Panc1 (cell line): ENCODE measurements around the gene TTC9B. TPM values are rescaled to one million over a fixed set of nuclear protein-coding genes. Genes with fewer than 3 reads are reported as not detected.

Experiments used
- ATAC-seq: fragments of 200-7000 bp; cut with Tn5 transposase; 2 replicates; pipeline ENCODE4 v1.9.1; 2020; ENCODE audit warnings: mild to moderate bottlenecking, moderate library complexity
- BruUV-seq: library from RNA; stranded (reverse); fragments of 400-500 nt; replicated peaks from 2 replicates; lab custom pipeline; 2021; lab: Mats Ljungman, UMichigan
- CTCF ChIA-PET: fragments of 300-600 bp; sonication (Branson Sonifier 250); formaldehyde crosslinking; loops from one replicate; lab custom pipeline; 2022; ENCODE audit warnings: antibody characterized with exemption; lab: Charles Lee
- POLR2A ChIA-PET: fragments of 300-600 bp; sonication (Branson Sonifier 250); formaldehyde crosslinking; loops from one replicate; lab custom pipeline; 2022; ENCODE audit warnings: antibody characterized with exemption; lab: Charles Lee
- DNase-seq: peaks from one replicate; pipeline ENCODE4 v3.0.0-alpha.2; 2010; ENCODE audit warnings: low read depth, low spot score
- H3K27ac ChIP-seq: 2 replicates; pipeline ENCODE4 v1.5.1; 2011; ENCODE audit warnings: mild to moderate bottlenecking, low read length, inconsistent platforms
- H3K27me3 ChIP-seq: fragments of 200-500 bp; sonication (Bioruptor generic); 2 replicates; pipeline ENCODE4 v1.6.0; 2014; ENCODE audit warnings: low read length, inconsistent platforms; ENCODE audit not compliant: control insufficient read depth, insufficient read depth
- H3K36me3 ChIP-seq: fragments of 200-500 bp; sonication (Bioruptor generic); 2 replicates; pipeline ENCODE4 v1.5.1; 2014; ENCODE audit warnings: inconsistent platforms, mild to moderate bottlenecking, low read length, moderate library complexity; ENCODE audit not compliant: control insufficient read depth, insufficient read depth
- H3K4me1 ChIP-seq: 2 replicates; pipeline ENCODE4 v1.5.1; 2011; ENCODE audit warnings: inconsistent platforms, mild to moderate bottlenecking, low read length, moderate library complexity; ENCODE audit not compliant: control insufficient read depth, insufficient read depth
- H3K4me3 ChIP-seq, 2 experiments: 2 replicates each; pipeline ENCODE4 v1.5.1; 2011 to 2012; ENCODE audit warnings: low read depth in 2 of 2, low read length in 2 of 2, mild to moderate bottlenecking in 2 of 2, inconsistent platforms in 1 of 2, moderate library complexity in 1 of 2
- H3K9me3 ChIP-seq: fragments of 200-500 bp; sonication (Bioruptor generic); 2 replicates; pipeline ENCODE4 v1.5.1; 2014; ENCODE audit warnings: low read depth, mild to moderate bottlenecking, inconsistent platforms, low read length, moderate library complexity; ENCODE audit not compliant: control insufficient read depth, insufficient read depth
- CTCF ChIP-seq: fragments of 450-650 bp; IDR thresholded peaks from 2 replicates; pipeline ENCODE4 v1.5.1; 2017; ENCODE audit warnings: mild to moderate bottlenecking
- POLR2AphosphoS5 ChIP-seq: IDR thresholded peaks from 2 replicates; pipeline ENCODE4 v1.6.1; 2012; ENCODE audit warnings: mild to moderate bottlenecking, low read depth, low read length, moderate library complexity
- REST ChIP-seq, 2 experiments: IDR thresholded peaks; 2 replicates each; pipeline ENCODE4 v1.6.1; 2011 to 2012; ENCODE audit warnings: low read depth in 2 of 2, control low read depth in 1 of 2, low read length in 1 of 2, mild to moderate bottlenecking in 1 of 2, moderate library complexity in 1 of 2; ENCODE audit not compliant: insufficient read depth in 1 of 2
- SIN3A ChIP-seq: IDR thresholded peaks from 2 replicates; pipeline ENCODE4 v1.6.1; 2012; ENCODE audit warnings: low read depth, mild to moderate bottlenecking, low read length, moderate library complexity, borderline replicate concordance; ENCODE audit not compliant: insufficient read depth
- TCF7L2 ChIP-seq: IDR thresholded peaks from 2 replicates; pipeline ENCODE4 v1.6.1; 2011; ENCODE audit warnings: mild to moderate bottlenecking, low read depth, low read length, inconsistent platforms
- in situ Hi-C: cut with HindIII; loops from 2 replicates; pipeline ENCODE4 v1.10.0; 2016; ENCODE audit warnings: low sequenced_read_pairs, low pct_unique_long_range_greater_than_20kb
- intact Hi-C: fragments of 100-400 bp; cut with micrococcal nuclease; formaldehyde crosslinking; loops from one replicate; pipeline ENCODE4 v1.10.0; 2022; ENCODE audit not compliant: unreplicated experiment
- total RNA-seq: library from RNA; stranded (reverse); gene quantifications from one replicate; pipeline ENCODE4 v1.2.1, GENCODE V29; 2021; ENCODE audit not compliant: unreplicated experiment

TTC9B gene
- total RNA-seq, 1 experiment from 2014 or later, result 2.3 TPM

GRCh38 chr19:40245506-40246128 is 27.4 kb upstream of the TTC9B start:
- no peak overlapping the region for H3K4me3 ChIP-seq
- no peaks in the 10 kb centered on the region for H3K9me3 ChIP-seq
- in situ Hi-C loops, result no loop called here
- H3K36me3 ChIP-seq, result peaks cover 18% of the 10 kb centered on the region
- ChIA-PET POLR2A (interaction anchor here (0.7 to 0.8 kb wide), 2 partner anchors 14 to 67 kb away, joined by 3 read pairs; no protein-coding TSS in a partner anchor), CTCF (interaction anchor here (0.6 to 2.3 kb wide), 4 partner anchors 9 to 82 kb away, joined by 3 to 11 read pairs (median 4); partner anchors contain the start of gene TTC9B)
- intact Hi-C loops, result no loop called here
- no peaks in the 10 kb centered on the region for H3K4me1 ChIP-seq
- H3K27me3 ChIP-seq, result no peaks in the 10 kb centered on the region
- BruUV-seq, result no TSS peak
- no peak for TF ChIP-seq POLR2AphosphoS5
- TF ChIP-seq CTCF, result no peak
- TF ChIP-seq REST (IDR thresholded peaks at IDR 0.05; ENCODE audit: insufficient read depth in 1 of 2, low read depth in 2 of 2, low read length in 1 of 2), result no peak
- TF ChIP-seq TCF7L2, result no peak
- ATAC-seq (no peak), DNase-seq (no peak)
- no peak overlapping the region for H3K27ac ChIP-seq

GRCh38 chr19:40244579-40245317 is 26.6 kb upstream of the TTC9B start:
- no peaks in the 10 kb centered on the region for H3K9me3 ChIP-seq
- intact Hi-C loops (no loop called here), in situ Hi-C loops (no loop called here)
- no peak overlapping the region for H3K4me3 ChIP-seq
- no peaks in the 10 kb centered on the region for H3K4me1 ChIP-seq
- TF ChIP-seq CTCF, result no peak
- no peak for TF ChIP-seq POLR2AphosphoS5
- no peak for TF ChIP-seq SIN3A
- no peak for TF ChIP-seq TCF7L2
- no peak for TF ChIP-seq REST (IDR thresholded peaks at IDR 0.05; ENCODE audit: insufficient read depth in 1 of 2, low read depth in 2 of 2, low read length in 1 of 2)
- ChIA-PET POLR2A (interaction anchor here (0.6 kb wide), 1 partner anchor 209 kb away, joined by 3 read pairs; no protein-coding TSS in a partner anchor), CTCF (interaction anchor here (1.2 to 1.8 kb wide), 3 partner anchors 27 to 105 kb away, joined by 3 to 11 read pairs (median 7); partner anchors contain the start of gene TTC9B)
- DNase-seq, result no peak
- peaks cover 26% of the 10 kb centered on the region for H3K36me3 ChIP-seq
- no peak for ATAC-seq
- H3K27me3 ChIP-seq, result no peaks in the 10 kb centered on the region
- BruUV-seq, result no TSS peak
- no peak overlapping the region for H3K27ac ChIP-seq
